HepG2 (cell line): ENCODE results near the gene KCNA3. TPM values are rescaled to one million over a fixed set of nuclear protein-coding genes. Genes with fewer than 3 reads are reported as not detected.

Source experiments
- ATAC-seq: fragments of 200-7000 bp; cut with Tn5 transposase; 3 replicates; pipeline ENCODE4 v1.9.1; 2020; ENCODE audit warnings: mild to moderate bottlenecking, moderate library complexity
- BruUV-seq: library from RNA; stranded (reverse); fragments of 400-500 nt; replicated peaks from 2 replicates; lab custom pipeline; 2021; lab: Mats Ljungman, UMichigan
- CTCF ChIA-PET: fragments of 300-600 bp; formaldehyde crosslinking; extraction: SDS; loops from one replicate; lab custom pipeline; 2021; ENCODE audit warnings: low total read pairs, inconsistent platforms, low intra/inter-chr PET ratio; lab: Yijun Ruan, JAX
- POLR2A ChIA-PET: fragments of 350-600 bp; sonication (Branson Sonifier 250); formaldehyde crosslinking; loops from one replicate; lab custom pipeline; 2020; ENCODE audit warnings: antibody characterized with exemption, inconsistent platforms; lab: Yijun Ruan, JAX
- DNase-seq: peaks from one replicate; pipeline ENCODE4 v3.0.0-alpha.2; 2015; ENCODE audit warnings: low spot score
- FAIRE-seq: peaks from 3 replicates; lab custom pipeline; 2011; peaks lifted over from hg19 to GRCh38; lab: Jason Lieb, UNC
- H2AFZ ChIP-seq: one replicate; pipeline ENCODE4 v1.6.1; 2011; ENCODE audit warnings: low read length, inconsistent platforms
- H3K27ac ChIP-seq: fragments of 300-600 bp; 3 replicates; pipeline ENCODE4 v1.8.0; 2011; ENCODE audit warnings: mixed run types, mild to moderate bottlenecking, mixed read lengths, low read length, inconsistent platforms; ENCODE audit not compliant: insufficient read depth; ENCODE audit errors: extremely low read length
- H3K27me3 ChIP-seq, 2 experiments: fragments of 200-600 bp in 1 of 2; 2 replicates in 1 of 2; 3 replicates in 1 of 2; pipeline versions ENCODE4 v1.6.0 to v1.8.0; 2011; ENCODE audit warnings: low read length in 2 of 2, mild to moderate bottlenecking in 2 of 2, moderate library complexity in 2 of 2, inconsistent platforms in 1 of 2; ENCODE audit not compliant: insufficient read depth in 2 of 2, control insufficient read depth in 1 of 2
- H3K36me3 ChIP-seq, 2 experiments: fragments of 200-600 bp in 1 of 2; replicated peaks in 1 of 2; 2 replicates in 1 of 2; 3 replicates in 1 of 2; pipeline versions ENCODE4 v1.5.1 to v1.8.0; 2011; ENCODE audit warnings: low read length in 2 of 2, inconsistent platforms in 1 of 2; ENCODE audit not compliant: insufficient read depth in 2 of 2, control insufficient read depth in 1 of 2
- H3K4me1 ChIP-seq: 2 replicates; pipeline ENCODE4 v1.5.1; 2012; ENCODE audit warnings: low read length, inconsistent platforms; ENCODE audit not compliant: insufficient read depth
- H3K4me2 ChIP-seq: 2 replicates; pipeline ENCODE4 v1.6.0; 2011; ENCODE audit warnings: low read depth, low read length, inconsistent platforms
- H3K4me3 ChIP-seq, 3 experiments: fragments of 200-600 bp in 1 of 3; sonication (generic), shearing (Covaris generic) in 1 of 3; replicated peaks in 1 of 3; 2 replicates each; pipeline ENCODE4 v1.5.1; 2011 to 2016; ENCODE audit warnings: low read length in 3 of 3, inconsistent platforms in 2 of 3, low read depth in 2 of 3, mild to moderate bottlenecking in 2 of 3, control low read depth in 1 of 3, mixed read lengths in 1 of 3; ENCODE audit not compliant: insufficient read depth in 1 of 3
- H3K79me2 ChIP-seq: one replicate; pipeline ENCODE4 v1.6.1; 2011; ENCODE audit warnings: low read length, inconsistent platforms; ENCODE audit not compliant: insufficient read depth
- H3K9ac ChIP-seq: 2 replicates; pipeline ENCODE4 v1.6.0; 2011; ENCODE audit warnings: mild to moderate bottlenecking, low read depth, low read length, inconsistent platforms; ENCODE audit not compliant: insufficient read depth
- H3K9me3 ChIP-seq: 2 replicates; pipeline ENCODE4 v1.5.1; 2012; ENCODE audit warnings: mild to moderate bottlenecking, low read length
- H4K20me1 ChIP-seq: 2 replicates; pipeline ENCODE4 v1.6.0; 2011; ENCODE audit warnings: inconsistent platforms, mild to moderate bottlenecking, low read length, moderate library complexity; ENCODE audit not compliant: insufficient read depth
- EHMT2 ChIP-seq: fragments of 200-600 bp; sonication (generic); IDR thresholded peaks from 2 replicates; pipeline ENCODE4 v1.7.0; 2017; ENCODE audit warnings: antibody characterized with exemption, low read depth, low read length, borderline replicate concordance
- HNF4G ChIP-seq, 2 experiments: sonication (generic) in 1 of 2; formaldehyde crosslinking in 1 of 2; IDR thresholded peaks; 2 replicates each; pipeline versions ENCODE4 v1.4.0 to v1.6.1; 2011 to 2020; ENCODE audit warnings: borderline replicate concordance in 2 of 2, low read depth in 2 of 2, mild to moderate bottlenecking in 2 of 2, low read length in 1 of 2, missing genetic modification reagents in 1 of 2, moderate library complexity in 1 of 2
- PCBP1 ChIP-seq: fragments of 200-400 bp; formaldehyde crosslinking; IDR thresholded peaks from 2 replicates; pipeline ENCODE4 v1.6.1; 2017; ENCODE audit warnings: mild to moderate bottlenecking, low read depth, low read length, borderline replicate concordance
- RBM39 ChIP-seq: fragments of 200-400 bp; formaldehyde crosslinking; IDR thresholded peaks from one replicate; pipeline ENCODE4 v1.6.1; 2018; ENCODE audit warnings: antibody characterized with exemption, mild to moderate bottlenecking, low read depth, low read length; ENCODE audit not compliant: poor library complexity, severe bottlenecking
- SMC3 ChIP-seq: IDR thresholded peaks from 2 replicates; pipeline ENCODE4 v1.6.1; 2011; ENCODE audit warnings: low read length, improper control_type of control experiment
- ZBTB4 ChIP-seq: sonication (generic); formaldehyde crosslinking; IDR thresholded peaks from 2 replicates; pipeline ENCODE4 v1.4.0; 2020; ENCODE audit warnings: missing genetic modification reagents, mild to moderate bottlenecking, borderline replicate concordance
- ZNF414 ChIP-seq: sonication (generic); formaldehyde crosslinking; IDR thresholded peaks from 2 replicates; pipeline ENCODE4 v1.5.0; 2020; ENCODE audit warnings: missing genetic modification reagents
- WGBS: methylation state at CpG from one replicate; pipeline ENCODE4 v1.1.6; 2017; ENCODE audit warnings: low lambda C conversion rate; 5-methylcytosine and 5-hydroxymethylcytosine counted together
- in situ Hi-C: cut with HindIII; loops from 2 replicates; pipeline ENCODE4 v1.10.0; 2017; ENCODE audit warnings: low pct_unique_long_range_greater_than_20kb; ENCODE audit not compliant: extremely low pct_ligation_motif_present
- intact Hi-C: fragments of 100-400 bp; cut with micrococcal nuclease; formaldehyde crosslinking; loops from one replicate; pipeline ENCODE4 v1.10.0; 2022; ENCODE audit not compliant: unreplicated experiment
- polyA plus RNA-seq, 8 experiments: library from polyadenylated mRNA; depleted of rRNA in 3 of 8; stranded (reverse) in 7 of 8; unstranded in 1 of 8; fragments of >200 nt; fragmentation: Illumina TruSeq in 4 of 8; extraction: Trizol in 4 of 8; gene quantifications; 2 replicates each; pipeline versions ENCODE4 v1.2.1 to v1.2.3, GENCODE V29; 2011 to 2016; ENCODE audit warnings: low read depth in 4 of 8, missing spikeins in 1 of 8, mixed read lengths in 1 of 8; ENCODE audit not compliant: insufficient read depth in 1 of 8
- total RNA-seq, 5 experiments: library from RNA; depleted of rRNA; stranded (reverse); fragments of >200 nt; fragmentation: Illumina TruSeq; extraction: Trizol; gene quantifications; 2 replicates each; pipeline ENCODE4 v1.2.3, GENCODE V29; 2016; ENCODE audit warnings: low read depth in 1 of 5

Gene KCNA3
- total and polyA plus RNA-seq, 2 of the 13 experiments (the other 11 are each of a cell fraction or from before 2014, with no cell fraction given) = not detected

- no peak for ATAC-seq
- POLR2A ChIA-PET = no interaction called here
- no peak overlapping the region for H3K27ac ChIP-seq
- in situ Hi-C loops = no loop called here
- CTCF ChIA-PET = no interaction called here
- TF ChIP-seq ZNF414 (CRISPR knock-in tag) (no peak), ZBTB4 (CRISPR knock-in tag) (no peak), EHMT2 (no peak), HNF4G (IDR thresholded peaks at IDR 0.05; ENCODE audit: borderline replicate concordance, low read depth, low read length) (no peak), HNF4G (CRISPR knock-in tag; IDR thresholded peaks at IDR 0.05; ENCODE audit: borderline replicate concordance, low read depth) (no peak), SMC3 (no peak), RBM39 (no peak), PCBP1 (no peak)
- TF ChIP-seq, all 625 proteins: peak for 0
- Histone ChIP-seq H3K4me1 (no peaks in the 10 kb centered on the region), H3K27me3 (peaks cover 0 to 12% of the 10 kb centered on the region in 2 experiments; a peak in 2 of 5 replicates), H3K36me3 (no peaks in the 10 kb centered on the region), H3K4me3 (no peak overlapping the region), H4K20me1 (no peaks in the 10 kb centered on the region), H2AFZ (no peak overlapping the region), H3K9ac (no peak overlapping the region), H3K9me3 (no peaks in the 10 kb centered on the region), H3K79me2 (no peaks in the 10 kb centered on the region), H3K4me2 (no peak overlapping the region)
- no TSS peak for BruUV-seq
- DNase-seq (no peak), FAIRE-seq (no peak)
- WGBS = 23% methylated on average over 6 of the region's 6 CpGs
- intact Hi-C loops = no loop called here
Observed at GRCh38 chr1:110718452-110718851, 43.7 kb upstream of the KCNA3 start.
